NCI-H2171 treated with DMSO at 0.1 percent for 48 hours (cell line): ENCODE results near the gene PLCB4.

Experiments used
- DNase-seq: peaks from one replicate; lab custom pipeline; 2025; lab: John Stamatoyannopoulos, UW

PLCB4 gene

GRCh38 chr20:9103955-9104354 lies 35.1 kb downstream of the PLCB4 start:
- peak; percentile 60 for DNase-seq

DNA sequence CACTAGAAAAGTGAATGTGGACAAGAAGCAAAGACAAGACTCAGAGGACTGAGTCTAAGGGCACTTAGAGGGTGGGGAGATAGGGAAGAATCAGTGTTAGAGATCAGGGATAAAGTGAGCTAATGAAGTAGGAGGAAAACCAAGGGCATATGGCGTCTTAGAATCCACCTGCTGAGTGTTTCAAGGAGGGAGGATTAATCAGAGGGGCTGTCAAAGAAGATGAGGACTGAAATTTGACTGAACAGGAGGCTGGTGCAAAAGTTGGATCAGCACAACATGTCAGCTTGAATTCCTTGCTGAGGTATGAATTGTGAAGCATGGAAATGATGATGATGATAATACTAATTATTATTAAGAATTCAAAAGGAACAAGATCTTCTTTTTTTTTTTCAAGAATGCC lies 39.4 kb downstream of the PLCB4 start:
- peak; percentile 30 for DNase-seq

GRCh38 chr20:9109566-9109965 lies 40.7 kb downstream of the PLCB4 start:
- DNase-seq, result peak; percentile 74

GRCh38 chr20:9110365-9110764 lies 41.5 kb downstream of the PLCB4 start:
- no peak for DNase-seq

DNA sequence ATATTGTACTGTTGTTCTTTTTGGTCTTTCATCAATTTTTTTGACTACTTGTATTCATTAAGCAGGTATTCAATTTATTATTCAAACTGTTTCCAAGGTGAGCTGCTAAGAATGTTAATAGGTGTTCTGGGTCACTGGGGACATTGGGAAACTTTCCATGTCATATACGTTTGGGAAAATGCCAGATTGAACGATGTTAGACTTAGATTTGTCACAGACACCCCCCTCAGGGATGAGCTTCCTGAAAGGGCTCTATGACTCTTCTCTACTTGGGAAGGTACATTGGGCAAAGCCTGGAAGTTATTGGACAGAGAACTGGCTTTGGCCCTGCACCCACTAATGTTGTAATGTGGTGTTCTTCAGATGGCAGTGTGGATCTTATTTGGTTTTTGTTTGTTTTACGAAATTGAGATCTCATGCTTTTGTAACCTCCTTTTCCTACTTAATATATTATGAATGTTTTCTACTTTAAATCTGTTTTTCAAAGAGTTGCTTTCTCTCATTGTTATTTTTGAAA lies 42.1 kb downstream of the PLCB4 start:
- no peak for DNase-seq

DNA sequence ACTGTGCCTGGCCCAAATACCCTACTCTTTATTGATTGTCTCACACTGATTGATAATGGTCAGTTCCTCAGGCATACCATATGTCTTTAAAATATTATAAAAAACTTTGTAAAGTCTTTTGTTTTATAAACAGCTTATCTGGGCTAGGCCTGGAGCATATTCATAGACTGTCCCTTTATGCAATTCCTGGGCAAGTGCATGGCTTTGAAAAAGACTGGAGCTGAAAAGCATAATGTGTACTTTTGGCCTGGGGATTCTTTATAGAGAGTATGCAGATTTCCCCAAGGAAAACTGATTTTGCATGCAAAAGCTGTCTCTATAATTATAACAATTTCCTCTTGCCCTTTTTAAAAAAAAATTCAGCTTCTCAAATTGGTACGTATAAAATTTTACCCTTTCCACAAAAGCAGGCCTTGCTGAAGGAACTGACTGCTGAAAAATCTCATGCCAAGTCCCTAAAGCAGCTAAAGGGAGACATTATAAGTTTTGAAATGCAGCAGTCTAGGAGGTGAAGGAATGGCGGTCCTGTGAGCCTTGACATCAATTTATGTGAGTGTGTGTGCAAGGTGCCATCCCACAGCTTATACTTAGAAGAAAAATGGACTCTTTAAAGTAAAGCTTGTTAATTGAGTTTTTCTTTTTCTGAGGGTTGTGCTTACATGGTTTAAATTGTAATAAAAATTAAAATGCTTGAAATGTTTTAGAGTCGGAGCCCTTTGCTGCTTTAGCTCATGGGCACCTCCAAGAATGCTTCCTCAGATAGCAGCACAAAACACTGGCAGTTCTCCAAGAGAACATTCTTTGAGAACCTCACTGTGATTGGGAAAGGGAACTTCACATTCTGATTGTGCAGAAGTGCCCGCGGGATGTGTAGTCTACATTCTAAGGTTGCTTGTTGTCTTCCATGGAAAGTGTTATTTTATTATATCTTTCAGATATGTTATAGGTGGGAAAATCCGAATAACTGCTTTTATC lies 43.9 kb downstream of the PLCB4 start:
- DNase-seq, result no peak

GRCh38 chr20:9114709-9115108 lies 45.8 kb downstream of the PLCB4 start:
- DNase-seq, result no peak

DNA sequence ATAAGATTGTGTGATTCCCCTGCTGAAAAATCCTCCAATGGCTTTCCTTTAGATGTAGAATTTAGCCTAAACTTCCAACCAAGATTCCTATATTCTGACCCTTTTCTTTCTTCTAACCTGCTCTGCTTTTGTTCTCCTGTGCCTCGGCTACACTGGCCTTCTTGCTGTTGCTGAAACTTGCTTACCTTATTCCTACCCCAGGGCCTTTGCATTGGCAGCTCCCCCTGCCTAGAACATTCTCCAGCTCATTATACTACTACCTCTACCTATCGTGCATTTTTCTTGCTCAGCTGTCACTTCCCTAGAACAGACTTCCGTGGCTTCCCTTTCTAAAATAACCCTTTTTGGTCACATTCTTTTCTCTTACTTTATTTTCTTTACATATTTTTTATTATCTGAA lies 48.7 kb downstream of the PLCB4 start:
- no peak for DNase-seq

- DNase-seq, result peak; percentile 98
These were observed 50.9 kb downstream of the PLCB4 start for GRCh38 chr20:9119776-9120175.

DNA sequence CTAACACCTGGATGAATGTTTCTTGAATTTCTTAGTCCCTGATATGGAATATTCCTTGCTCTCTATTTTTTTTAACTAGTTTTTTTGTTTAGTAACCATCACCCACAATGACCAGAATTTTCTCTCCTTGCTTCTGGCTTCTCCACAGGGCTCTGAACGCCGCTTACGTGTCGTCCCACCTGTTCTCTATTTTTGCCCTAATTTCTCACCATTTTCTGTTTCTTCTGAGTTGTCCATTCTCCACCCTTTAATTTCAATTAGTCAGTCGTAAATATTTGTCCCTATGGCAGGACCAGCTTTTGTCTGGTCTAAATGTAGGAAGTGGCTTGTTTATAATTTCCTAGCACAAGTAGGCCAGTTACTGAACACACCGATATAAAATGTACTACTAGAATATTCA lies 52.3 kb downstream of the PLCB4 start:
- no peak for DNase-seq

GRCh38 chr20:9122571-9122970 lies 53.7 kb downstream of the PLCB4 start:
- DNase-seq, result peak; percentile 42

GRCh38 chr20:9126527-9126926 lies 57.6 kb downstream of the PLCB4 start:
- DNase-seq, result peak; percentile 85

DNA sequence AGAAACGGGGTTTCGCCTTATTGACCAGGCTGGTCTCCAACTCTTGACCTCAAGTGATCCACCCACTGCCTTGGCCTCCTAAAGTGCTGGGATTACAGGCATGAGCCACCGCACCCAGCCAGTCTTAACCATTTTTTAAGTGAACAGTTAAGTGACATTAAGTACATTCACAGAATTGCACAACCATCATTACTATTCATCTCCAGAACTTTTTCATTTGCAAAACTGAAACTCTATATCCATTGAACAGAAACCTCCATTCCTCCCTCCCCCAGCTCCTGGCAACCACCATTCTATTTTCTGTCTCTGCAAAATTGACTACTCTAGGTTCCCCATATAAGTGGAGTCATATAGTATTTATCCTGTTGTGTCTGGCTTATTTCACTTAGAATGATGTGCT lies 59.7 kb downstream of the PLCB4 start:
- DNase-seq, result no peak

- DNase-seq, result no peak
These were observed 60.9 kb downstream of the PLCB4 start for GRCh38 chr20:9129756-9130155.

DNA sequence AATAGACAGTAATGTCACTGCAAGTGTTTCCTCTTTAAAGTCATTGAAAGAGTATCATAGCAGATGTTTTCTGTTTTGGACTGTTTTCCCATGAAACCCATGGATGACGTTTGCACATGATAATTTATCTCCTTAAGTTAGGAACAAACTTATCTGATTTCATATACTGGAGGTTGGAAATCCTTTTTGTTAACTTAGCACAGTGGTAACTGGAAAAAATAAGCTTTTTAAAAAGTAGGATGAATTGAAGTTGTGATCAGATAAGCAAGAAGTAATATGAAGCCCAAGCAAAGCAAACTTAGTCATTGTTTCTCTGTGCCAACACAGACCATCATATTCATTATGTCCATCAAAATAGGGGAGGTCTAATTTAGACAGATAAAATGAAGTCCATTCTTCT lies 61.6 kb downstream of the PLCB4 start:
- DNase-seq, result no peak

GRCh38 chr20:9131841-9132240 lies 63.0 kb downstream of the PLCB4 start:
- DNase-seq, result no peak

DNA sequence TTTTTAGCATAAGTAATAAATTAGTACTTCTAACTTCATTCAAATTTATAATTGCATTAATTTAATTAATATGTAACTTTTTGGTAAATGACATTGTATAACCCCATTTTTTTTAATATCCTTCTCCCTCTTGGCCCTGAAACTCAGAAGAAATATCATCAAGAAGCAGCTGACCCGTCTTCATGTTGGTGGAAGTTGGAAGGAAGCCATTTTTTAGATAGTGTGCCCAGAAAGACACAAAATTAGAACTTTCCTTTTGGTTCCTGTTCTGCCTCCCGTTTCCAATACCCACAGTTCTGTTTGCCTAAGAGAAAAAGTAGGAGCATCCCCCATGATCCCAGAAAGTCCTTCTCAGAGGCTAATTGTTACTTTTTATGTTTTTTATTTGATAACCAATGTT lies 65.5 kb downstream of the PLCB4 start:
- DNase-seq, result no peak

DNA sequence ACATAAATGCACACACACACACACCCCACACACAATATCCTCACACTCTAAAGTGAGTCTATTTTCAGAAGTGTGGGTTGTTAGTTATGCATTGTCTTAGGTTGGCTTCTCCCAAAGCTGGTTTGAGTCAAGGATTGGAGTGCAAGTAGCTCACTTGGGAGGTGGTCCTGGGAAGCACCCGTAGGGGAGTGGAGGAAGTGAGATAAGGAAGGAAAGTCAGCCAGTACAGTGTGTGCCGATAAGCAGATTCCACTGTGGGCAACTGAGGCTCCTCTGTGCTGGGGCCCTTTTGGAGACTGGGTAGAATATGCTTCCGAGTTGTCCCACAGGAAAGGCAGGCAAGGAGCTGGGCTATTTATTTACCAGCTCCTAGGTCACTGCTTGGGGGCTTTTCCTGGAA lies 67.2 kb downstream of the PLCB4 start:
- no peak for DNase-seq

DNA sequence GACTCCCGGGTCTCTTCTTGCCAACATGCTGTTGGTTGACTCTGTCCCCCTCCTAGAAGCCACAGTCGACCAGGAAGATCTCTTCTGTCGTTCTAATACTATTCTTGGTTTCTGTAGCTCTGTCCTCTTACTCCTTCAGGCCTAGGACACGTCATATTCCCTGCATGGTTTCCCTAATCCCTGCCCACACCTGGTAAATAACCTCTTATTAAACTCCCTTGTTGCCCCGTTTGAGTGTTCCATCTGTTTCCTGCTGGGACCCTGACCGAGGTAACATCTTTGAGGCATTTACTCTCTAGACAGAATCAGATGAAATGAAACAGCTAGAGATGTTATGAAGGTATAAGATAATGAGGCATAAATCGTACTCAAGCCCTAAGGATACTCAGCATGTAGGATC lies 68.1 kb downstream of the PLCB4 start:
- peak; percentile 59 for DNase-seq

DNA sequence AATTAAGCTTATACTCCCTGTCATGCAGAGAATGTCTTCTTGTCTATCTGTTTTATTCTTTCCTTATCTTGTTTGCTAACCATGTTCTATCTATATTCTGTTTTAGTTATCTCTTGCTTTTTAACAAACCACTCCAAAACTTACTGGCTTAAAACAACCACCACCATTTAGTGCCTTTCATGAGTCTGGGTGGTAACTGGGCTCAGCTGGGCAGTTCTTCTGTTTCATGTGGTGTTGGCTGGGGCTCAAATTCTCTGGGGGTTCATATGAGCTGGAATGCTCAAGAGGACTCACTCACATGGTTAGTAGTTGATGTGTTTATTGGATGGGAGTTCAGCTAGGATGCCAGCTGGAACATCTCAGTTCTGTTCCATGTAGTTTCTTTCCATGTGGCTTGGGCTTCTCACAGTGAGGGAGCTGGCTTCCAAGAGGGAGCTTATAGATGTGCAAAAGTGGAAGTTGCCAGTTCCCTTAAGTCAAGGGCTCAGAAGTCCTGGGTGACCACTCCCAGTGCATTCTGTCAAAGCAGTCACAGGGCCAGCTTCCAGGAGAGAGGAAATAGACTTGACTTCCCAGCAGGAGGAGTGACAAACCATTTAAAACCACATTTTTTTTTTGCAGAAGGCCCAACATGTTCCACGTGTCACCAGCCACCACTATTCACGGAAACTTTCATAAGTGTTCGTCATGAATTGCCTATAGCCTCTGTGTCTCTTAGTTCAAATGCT lies 70.4 kb downstream of the PLCB4 start:
- peak; percentile 38 for DNase-seq

- no peak for DNase-seq
These were observed 71.4 kb downstream of the PLCB4 start for GRCh38 chr20:9140162-9140760.

GRCh38 chr20:9141070-9141469 lies 72.2 kb downstream of the PLCB4 start:
- DNase-seq, result no peak

- no peak for DNase-seq
These were observed 73.0 kb downstream of the PLCB4 start for GRCh38 chr20:9141921-9142320.
